ENCODE data around the gene STAB2. TPM values are rescaled to one million over a fixed set of nuclear protein-coding genes. Genes with fewer than 3 reads are reported as not detected.
A peak's percentile ranks its signal among the peaks of the same experiment; 100 is the strongest.
"Not testable (repeated sequence)": the region's sequence is repeated elsewhere in the genome, so short reads cannot be mapped to it uniquely, and the experiment has no call there.

Gene STAB2
- total RNA-seq, 1 experiment from 2014 or later = not detected

DNA sequence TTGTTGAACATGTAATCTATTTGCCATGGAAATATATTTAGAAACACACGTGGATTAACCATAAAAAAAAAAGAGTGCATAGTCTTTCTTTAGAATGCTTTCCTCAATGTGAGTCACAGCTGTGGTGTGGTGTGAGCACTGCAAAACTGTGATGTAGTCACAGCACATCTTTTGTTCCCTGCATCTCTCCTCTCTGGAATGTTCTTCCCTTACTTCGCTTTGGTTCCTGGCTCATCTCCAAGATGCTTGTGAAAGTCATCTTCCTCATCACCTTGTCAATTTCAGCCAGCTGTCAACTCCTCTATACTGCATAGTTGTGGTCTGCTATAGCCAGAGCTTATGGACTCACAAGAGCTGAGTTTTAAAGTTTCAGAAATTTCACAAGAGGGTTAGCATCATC, 60.2 kb downstream of the STAB2 start:
- peak; percentile 58 for DNase-seq (ENCODE audit: low read depth)

DNA sequence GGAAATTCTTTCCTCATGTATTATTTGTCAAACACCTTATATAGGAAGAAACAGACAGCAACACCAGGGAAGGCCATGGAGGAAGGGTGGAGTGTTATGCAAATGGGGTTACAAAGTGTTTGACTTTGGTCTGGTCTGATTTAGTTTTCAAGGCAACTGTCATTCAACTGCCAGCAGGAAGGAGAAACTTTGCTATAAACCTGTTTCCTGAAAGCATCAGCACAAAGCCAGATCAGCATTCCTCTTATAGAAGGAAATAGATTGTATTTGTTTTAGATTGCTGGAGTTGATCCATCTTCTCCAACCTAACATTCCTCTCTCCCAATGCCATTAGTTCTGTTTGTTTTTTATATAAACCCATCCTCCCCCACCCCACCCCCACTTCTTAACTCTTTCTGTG, 65.7 kb downstream of the STAB2 start:
- DNase-seq (ENCODE audit: low read depth) = no peak

- not testable (repeated sequence) for DNase-seq (ENCODE audit: low read depth)
These were observed 66.6 kb downstream of the STAB2 start for GRCh38 chr12:103653568-103654173.

DNA sequence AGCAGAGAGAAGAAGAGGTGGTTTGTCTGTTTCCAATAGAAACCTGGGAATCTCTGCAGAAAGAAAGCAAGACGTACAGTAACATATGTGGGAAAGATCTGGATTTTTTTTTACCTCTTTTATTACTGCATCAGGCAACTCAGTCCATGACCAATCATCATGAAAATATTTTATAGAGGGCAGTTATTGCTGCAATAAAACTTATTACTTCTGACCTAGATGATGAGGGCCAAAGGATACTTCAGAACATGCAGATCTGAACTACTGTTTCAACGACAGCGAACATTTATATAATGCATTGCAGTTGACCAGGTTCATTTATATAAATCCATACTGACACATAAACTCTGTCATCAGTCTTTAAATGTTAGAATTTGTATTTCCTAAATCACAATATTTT, 67.7 kb downstream of the STAB2 start:
- DNase-seq (ENCODE audit: low read depth) = no peak

- no peak for DNase-seq (ENCODE audit: low read depth)
These were observed 69.2 kb downstream of the STAB2 start for GRCh38 chr12:103656291-103656690.

- DNase-seq (ENCODE audit: low read depth) = peak; percentile 44
These were observed 70.3 kb downstream of the STAB2 start for GRCh38 chr12:103657331-103657730.

GRCh38 chr12:103664626-103665025, 77.6 kb downstream of the STAB2 start:
- no peak for DNase-seq (ENCODE audit: low read depth)

DNA sequence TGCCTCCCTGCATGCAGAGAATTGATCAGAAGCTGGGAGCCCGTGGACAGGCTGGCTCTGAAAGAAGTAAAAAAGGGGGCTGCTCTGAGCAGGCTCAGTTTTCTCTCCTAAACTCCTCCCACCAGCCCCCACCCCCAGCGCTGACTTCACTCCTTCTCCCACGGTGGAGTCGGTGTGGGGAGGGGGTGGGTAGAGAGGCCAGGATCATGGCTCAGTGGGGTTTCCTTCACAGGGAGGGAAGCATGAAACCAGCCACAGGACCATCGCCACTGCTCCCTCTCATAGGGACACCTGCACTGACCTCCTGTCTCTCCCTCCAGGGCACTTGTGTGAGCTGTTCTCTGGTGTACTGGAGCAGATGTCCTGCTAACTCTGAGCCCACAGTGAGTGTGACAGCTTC, 78.9 kb downstream of the STAB2 start:
- no peak for DNase-seq (ENCODE audit: low read depth)

DNA sequence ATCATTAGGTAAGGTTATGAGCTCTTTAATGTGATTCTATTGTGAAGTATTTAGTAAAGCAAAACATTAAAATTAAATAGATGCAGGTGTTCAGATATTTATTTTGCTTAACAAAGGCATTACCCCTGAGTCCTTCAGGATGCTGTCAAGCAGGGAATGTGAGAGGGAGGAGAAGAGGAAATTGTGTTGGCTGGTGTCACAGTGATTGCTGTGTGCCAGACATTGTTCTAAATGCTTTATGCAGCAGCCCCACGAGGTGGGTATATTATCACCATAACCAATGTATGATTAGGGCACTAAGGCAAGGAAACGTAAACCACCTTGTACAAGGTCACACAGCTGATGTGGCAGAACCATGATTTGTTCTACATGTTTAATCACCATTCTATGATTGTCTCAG, 80.1 kb downstream of the STAB2 start:
- no peak for DNase-seq (ENCODE audit: low read depth)

DNA sequence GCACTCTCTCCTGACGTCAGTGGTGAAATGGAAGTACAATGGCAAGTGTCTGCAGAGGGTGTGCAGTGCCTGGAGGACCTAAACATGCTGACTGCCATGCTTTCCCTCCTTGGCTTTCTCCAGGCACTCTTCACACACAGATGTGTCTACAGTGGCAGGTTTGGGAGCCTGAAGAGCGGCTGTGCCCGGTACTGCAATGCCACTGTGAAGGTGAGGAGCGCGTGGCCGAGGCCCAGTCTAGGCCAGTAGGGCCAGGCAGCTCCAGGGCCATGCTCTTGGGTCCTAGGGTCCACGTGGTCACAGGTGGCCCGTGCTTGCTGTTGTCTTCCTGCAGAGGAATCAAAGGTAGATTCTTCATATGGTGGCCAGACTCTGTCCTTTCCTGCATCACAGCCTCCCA, 81.4 kb downstream of the STAB2 start:
- no peak for DNase-seq (ENCODE audit: low read depth)

DNA sequence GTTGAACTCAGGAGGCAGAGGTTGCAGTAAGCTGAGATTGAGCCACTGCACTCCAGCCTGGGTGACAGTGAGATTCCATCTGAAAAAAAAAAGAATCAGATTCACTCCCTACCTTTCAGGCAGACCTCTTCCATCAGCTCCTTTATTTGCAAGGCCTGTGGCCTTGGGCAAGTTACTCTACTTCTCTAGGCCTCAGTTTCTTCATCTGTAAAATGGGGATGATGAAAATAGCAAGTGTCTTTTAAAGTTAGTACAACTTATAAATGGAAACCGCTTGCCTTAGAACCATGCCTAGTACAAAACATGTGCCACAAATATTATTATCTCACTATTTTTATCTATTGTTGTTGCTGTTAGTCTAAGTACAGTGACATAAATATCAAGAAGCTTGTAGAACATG, 84.3 kb downstream of the STAB2 start:
- DNase-seq (ENCODE audit: low read depth) = no peak

GRCh38 chr12:103672401-103673119, 85.5 kb downstream of the STAB2 start:
- no peak for DNase-seq (ENCODE audit: low read depth)

DNA sequence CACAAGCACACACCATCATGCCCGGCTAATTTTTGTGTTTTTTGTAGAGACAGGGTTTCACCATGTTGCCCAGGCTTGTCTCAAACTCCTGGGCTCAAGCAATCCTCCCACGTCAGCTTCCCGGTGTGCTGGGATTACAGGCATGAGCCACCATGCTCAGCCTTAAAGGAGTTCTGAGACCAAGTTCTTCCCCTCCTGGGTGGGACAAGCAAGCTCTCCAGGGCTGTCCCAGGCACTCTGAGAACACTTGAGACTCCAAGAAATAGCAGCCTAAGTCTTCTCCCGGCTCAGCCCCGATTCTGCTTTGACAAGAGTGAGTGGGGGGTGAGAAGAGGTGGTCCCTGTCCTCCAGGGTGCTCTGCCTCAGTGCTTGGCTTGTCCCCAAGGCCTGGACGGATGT, 86.4 kb downstream of the STAB2 start:
- no peak for DNase-seq (ENCODE audit: low read depth)

GRCh38 chr12:103673891-103674375, 86.9 kb downstream of the STAB2 start:
- DNase-seq (ENCODE audit: low read depth) = no peak

GRCh38 chr12:103676893-103677292, 89.8 kb downstream of the STAB2 start:
- no peak for DNase-seq (ENCODE audit: low read depth)

DNA sequence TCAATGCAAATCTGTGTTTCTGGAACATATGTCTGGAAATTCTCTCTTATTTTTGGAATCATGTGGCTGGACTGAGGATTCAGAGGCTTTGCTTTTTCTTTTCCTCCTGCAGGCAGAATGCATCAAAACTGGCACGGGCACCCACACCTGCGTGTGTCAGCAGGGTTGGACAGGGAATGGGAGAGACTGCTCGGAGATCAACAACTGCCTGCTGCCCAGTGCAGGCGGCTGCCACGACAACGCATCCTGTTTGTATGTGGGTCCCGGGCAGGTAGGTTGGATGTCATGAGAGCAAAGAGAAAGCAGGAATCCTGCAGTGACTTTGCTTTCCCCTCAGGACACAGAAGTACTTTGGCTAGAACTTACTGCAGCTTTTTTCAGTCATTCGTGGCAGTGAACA, 90.3 kb downstream of the STAB2 start:
- DNase-seq (ENCODE audit: low read depth) = no peak

DNA sequence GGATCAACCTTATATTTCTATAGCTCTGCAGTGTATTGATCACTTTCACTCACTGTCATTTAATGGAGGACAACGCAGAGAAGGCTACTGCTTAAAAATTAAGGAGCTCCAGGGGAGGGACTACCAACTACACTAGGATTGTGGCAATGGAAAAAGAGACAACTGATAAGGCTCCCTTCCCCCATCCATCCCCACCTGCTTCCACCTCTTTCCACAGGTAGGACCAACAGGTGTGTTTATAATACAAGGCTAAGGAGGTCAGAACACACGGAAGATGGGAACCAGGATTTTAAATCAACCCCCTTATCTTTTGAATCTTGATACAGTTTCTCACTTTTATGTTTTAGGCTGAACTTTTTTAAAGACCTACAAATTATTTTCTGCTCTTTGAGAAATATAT, 90.8 kb downstream of the STAB2 start:
- no peak for DNase-seq (ENCODE audit: low read depth)

GRCh38 chr12:103679421-103680170, 92.5 kb downstream of the STAB2 start:
- no peak for DNase-seq (ENCODE audit: low read depth)

DNA sequence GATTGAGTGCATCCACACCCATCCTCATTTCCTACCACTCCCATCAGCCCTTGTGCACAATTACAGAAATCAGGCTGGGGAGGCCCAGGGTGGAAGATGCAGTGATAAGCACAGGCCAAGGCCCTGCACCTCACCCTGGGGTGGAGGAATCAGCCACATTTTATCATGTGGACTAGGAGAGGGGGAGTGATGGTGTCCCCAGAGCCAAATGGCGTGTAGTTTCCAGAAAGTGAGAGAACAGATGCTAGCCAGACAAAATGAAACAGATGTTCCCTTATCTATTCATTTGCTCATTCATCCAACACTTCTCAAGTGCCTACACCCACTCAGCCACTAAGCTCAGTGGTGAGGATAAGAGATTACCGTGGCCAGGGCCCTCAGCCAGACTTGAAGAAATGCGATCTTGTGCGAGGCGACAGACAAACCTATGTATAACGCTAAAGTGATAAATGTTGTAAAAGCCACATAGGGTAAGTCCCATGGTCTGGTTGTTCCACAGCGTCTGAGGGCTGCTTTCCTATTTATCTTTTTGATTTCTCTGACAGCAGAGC, 93.6 kb downstream of the STAB2 start:
- DNase-seq (ENCODE audit: low read depth) = no peak

DNA sequence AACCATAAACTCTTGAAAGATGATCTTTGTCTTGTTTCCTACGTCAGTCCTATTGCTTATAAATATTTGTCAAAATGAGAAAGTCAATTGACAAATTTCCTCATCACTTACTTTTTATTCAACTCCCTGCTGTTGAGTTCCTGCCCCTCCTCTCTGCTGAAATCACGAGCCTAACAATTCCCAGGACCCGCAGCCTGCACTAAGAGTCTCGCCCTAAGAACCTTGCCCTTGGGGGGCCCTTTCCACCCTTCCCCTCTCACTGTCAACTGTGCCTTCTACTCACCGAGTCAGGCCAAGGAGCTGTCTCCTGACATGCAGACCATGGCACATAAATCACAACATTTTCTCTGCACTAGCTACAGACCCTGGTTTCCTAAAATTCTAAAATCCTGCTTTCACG, 99.0 kb downstream of the STAB2 start:
- DNase-seq (ENCODE audit: low read depth) = no peak

DNA sequence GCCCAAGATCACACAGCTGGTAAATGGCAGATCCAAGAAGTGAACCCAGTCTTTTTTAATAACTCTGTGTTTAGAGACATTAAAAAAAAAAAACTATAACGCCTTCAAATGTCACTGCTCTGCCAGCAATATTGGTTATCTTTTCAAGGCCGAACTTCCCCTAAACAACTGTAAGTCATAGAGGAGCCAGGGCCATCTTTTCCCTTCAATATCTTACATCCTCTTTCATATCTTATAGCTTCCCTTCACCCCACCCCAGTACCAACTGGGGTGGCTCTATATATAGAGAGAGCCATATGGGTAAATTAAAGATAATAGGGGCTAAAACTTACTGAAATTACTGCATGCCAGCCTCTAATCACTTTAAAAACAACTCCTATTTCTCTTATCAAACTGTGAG, 100.2 kb downstream of the STAB2 start:
- DNase-seq (ENCODE audit: low read depth) = no peak

- DNase-seq (ENCODE audit: low read depth) = no peak
These were observed 101.4 kb downstream of the STAB2 start for GRCh38 chr12:103688376-103689063.

All from M059J (cell line).